Mesothelial cell of epicardium (in vitro differentiated cells): Measurements from ENCODE around the gene TRIM7. TPM values are rescaled to one million over a fixed set of nuclear protein-coding genes. Genes with fewer than 3 reads are reported as not detected.
"Not testable (repeated sequence)": the region's sequence is repeated elsewhere in the genome, so short reads cannot be mapped to it uniquely, and the experiment has no call there.

Experiments
- DNase-seq, 2 experiments: peaks; one replicate each; pipeline ENCODE4 v3.0.0; 2021; ENCODE audit warnings: low spot score in 2 of 2; ENCODE audit not compliant: unreplicated experiment in 2 of 2
- H3K27ac Mint-ChIP-seq: 2 replicates; pipeline ENCODE4 v1.8.0; 2021; ENCODE audit warnings: mixed read lengths
- H3K27me3 Mint-ChIP-seq: 2 replicates; pipeline ENCODE4 v1.8.0; 2021; ENCODE audit warnings: low read depth, mixed read lengths
- H3K36me3 Mint-ChIP-seq: 2 replicates; pipeline ENCODE4 v1.8.0; 2021; ENCODE audit warnings: mixed read lengths
- H3K4me1 Mint-ChIP-seq: 2 replicates; pipeline ENCODE4 v1.8.0; 2021; ENCODE audit warnings: mixed read lengths
- H3K4me3 Mint-ChIP-seq: 2 replicates; pipeline ENCODE4 v1.8.0; 2021; ENCODE audit warnings: mild to moderate bottlenecking, moderate library complexity, mixed read lengths
- H3K9me3 Mint-ChIP-seq: 2 replicates; pipeline ENCODE4 v1.8.0; 2021; ENCODE audit warnings: mixed read lengths
- CTCF ChIP-seq: fragments of 200-600 bp; sonication (generic); IDR thresholded peaks from one replicate; pipeline ENCODE4 v1.5.0; 2021; ENCODE audit warnings: antibody characterized with exemption; ENCODE audit not compliant: unreplicated experiment
- total RNA-seq: library from RNA; stranded (reverse); gene quantifications from 3 replicates; pipeline ENCODE4 v1.2.1, GENCODE V29; 2021

TRIM7 gene
- total RNA-seq, 1 donor from 2014 or later, result 0.72 TPM

- TF ChIP-seq CTCF, result no peak
- Mint-ChIP-seq H3K27ac (peak overlapping the region; percentile 92), H3K4me3 (peak overlapping the region; percentile 51), H3K4me1 (peaks cover 9% of the 10 kb centered on the region), H3K27me3 (peaks cover 58% of the 10 kb centered on the region), H3K36me3 (no peaks in the 10 kb centered on the region), H3K9me3 (no peaks in the 10 kb centered on the region)
- no peak for DNase-seq
Observed at GRCh38 chr5:181161534-181162175, 43.3 kb downstream of the TRIM7 start.

GRCh38 chr5:181160755-181161533 is 44.1 kb downstream of the TRIM7 start:
- not testable (repeated sequence) for DNase-seq, H3K9me3 Mint-ChIP-seq, H3K4me1 Mint-ChIP-seq, H3K36me3 Mint-ChIP-seq
- peak overlapping the region; percentile 92 for H3K27ac Mint-ChIP-seq
- peaks cover 58% of the 10 kb centered on the region for H3K27me3 Mint-ChIP-seq
- peak overlapping the region; percentile 51 for H3K4me3 Mint-ChIP-seq

- peaks cover 9% of the 10 kb centered on the region for H3K4me1 Mint-ChIP-seq
- H3K27ac Mint-ChIP-seq, result peak overlapping the region; percentile 76
- H3K36me3 Mint-ChIP-seq, result no peaks in the 10 kb centered on the region
- TF ChIP-seq CTCF, result no peak
- H3K27me3 Mint-ChIP-seq, result peaks cover 58% of the 10 kb centered on the region
- no peak for DNase-seq
- no peaks in the 10 kb centered on the region for H3K9me3 Mint-ChIP-seq
- peak overlapping the region; percentile 52 for H3K4me3 Mint-ChIP-seq
Observed at GRCh38 chr5:181160152-181160754, 44.7 kb downstream of the TRIM7 start.

GRCh38 chr5:181159286-181160151 is 45.5 kb downstream of the TRIM7 start:
- peaks cover 56% of the 10 kb centered on the region for H3K27me3 Mint-ChIP-seq
- H3K9me3 Mint-ChIP-seq, result no peaks in the 10 kb centered on the region
- peaks cover 9% of the 10 kb centered on the region for H3K4me1 Mint-ChIP-seq
- H3K27ac Mint-ChIP-seq, result peak overlapping the region; percentile 89
- TF ChIP-seq CTCF, result peak; percentile 83
- peak; percentile 68 to 96 for DNase-seq
- H3K4me3 Mint-ChIP-seq, result peak overlapping the region; percentile 39
- H3K36me3 Mint-ChIP-seq, result no peaks in the 10 kb centered on the region

GRCh38 chr5:181158869-181159268 is 46.1 kb downstream of the TRIM7 start:
- H3K27ac Mint-ChIP-seq, result no peak overlapping the region

More at GRCh38 chr5:181158869-181159268, 46.1 kb downstream of the TRIM7 start:
- H3K4me3 Mint-ChIP-seq, result no peak overlapping the region
- H3K36me3 Mint-ChIP-seq, result no peaks in the 10 kb centered on the region
- DNase-seq, result no peak
- H3K27me3 Mint-ChIP-seq, result peaks cover 52% of the 10 kb centered on the region
- TF ChIP-seq CTCF, result no peak
- H3K4me1 Mint-ChIP-seq, result peaks cover 8% of the 10 kb centered on the region
- no peaks in the 10 kb centered on the region for H3K9me3 Mint-ChIP-seq
